GM19463 (cell line): Measurements from ENCODE around the gene GFOD1.
A peak's percentile ranks its signal among the peaks of the same experiment; 100 is the strongest.
"Not testable (repeated sequence)": the region's sequence is repeated elsewhere in the genome, so short reads cannot be mapped to it uniquely, and the experiment has no call there.

Experiments used
- ATAC-seq: cut with Tn5 transposase; IDR thresholded peaks from one replicate; pipeline ENCODE4 v1.9.1; 2021; ENCODE audit warnings: mild to moderate bottlenecking, moderate library complexity; ENCODE audit not compliant: unreplicated experiment

The GFOD1 gene

GRCh38 chr6:13466304-13467215, 20.8 kb downstream of the GFOD1 start:
- ATAC-seq, result peak; percentile 48

- no peak for ATAC-seq
Measured at GRCh38 chr6:13465734-13466133, 21.7 kb downstream of the GFOD1 start.

- no peak for ATAC-seq
Measured at GRCh38 chr6:13463941-13464340, 23.5 kb downstream of the GFOD1 start.

- no peak for ATAC-seq
Measured at GRCh38 chr6:13463328-13463717, 24.1 kb downstream of the GFOD1 start.

- no peak for ATAC-seq
Measured at GRCh38 chr6:13462458-13463327, 24.7 kb downstream of the GFOD1 start.

- ATAC-seq, result no peak
Measured at GRCh38 chr6:13461805-13462204, 25.6 kb downstream of the GFOD1 start.

- no peak for ATAC-seq
Measured at GRCh38 chr6:13461307-13461706, 26.1 kb downstream of the GFOD1 start.

- not testable (repeated sequence) for ATAC-seq
Measured at GRCh38 chr6:13460289-13460688, 27.1 kb downstream of the GFOD1 start.

GRCh38 chr6:13457577-13457976, 29.8 kb downstream of the GFOD1 start:
- no peak for ATAC-seq

GRCh38 chr6:13455552-13455966, 31.8 kb downstream of the GFOD1 start:
- no peak for ATAC-seq

- ATAC-seq, result peak; percentile 45
Measured at GRCh38 chr6:13454286-13455221, 32.8 kb downstream of the GFOD1 start.

- ATAC-seq, result peak; percentile 38
Measured at GRCh38 chr6:13453771-13454251, 33.6 kb downstream of the GFOD1 start.

GRCh38 chr6:13453153-13453552, 34.2 kb downstream of the GFOD1 start:
- no peak for ATAC-seq

GRCh38 chr6:13452346-13453117, 34.9 kb downstream of the GFOD1 start:
- no peak for ATAC-seq

GRCh38 chr6:13451181-13451895, 36.1 kb downstream of the GFOD1 start:
- ATAC-seq, result no peak

GRCh38 chr6:13450628-13451027, 36.8 kb downstream of the GFOD1 start:
- no peak for ATAC-seq

- ATAC-seq, result no peak
Measured at GRCh38 chr6:13447949-13448724, 39.3 kb downstream of the GFOD1 start.

- ATAC-seq, result no peak
Measured at GRCh38 chr6:13446381-13446780, 41.0 kb downstream of the GFOD1 start.
